ENCODE results near the gene FHIT.

- TF ChIP-seq POLR2A (IDR thresholded peaks at IDR 0.05; ENCODE audit: low read length) (no peak), GATA1 (IDR thresholded peaks at IDR 0.05; ENCODE audit: low read depth, low read length) (no peak)
These were observed 88.3 kb downstream of the FHIT start for GRCh38 chr3:61162965-61163364.

All from erythroblast (primary cell).